Measurements from ENCODE around the gene SDHAF4.
"Not testable (repeated sequence)": the region's sequence is repeated elsewhere in the genome, so short reads cannot be mapped to it uniquely, and the experiment has no call there.

The SDHAF4 gene

GRCh38 chr6:70566751-70567382 is at the start of gene SDHAF4:
Gene SDHAF4 (plus strand): TSS chr6:70566930. CDS start chr6:70566941, 11 bp downstream.
- peak; percentile 82 for DNase-seq

- no peak for DNase-seq
Measured at GRCh38 chr6:70518723-70519122, 48.0 kb upstream of the SDHAF4 start.

- DNase-seq = no peak
Measured at GRCh38 chr6:70520575-70520974, 46.2 kb upstream of the SDHAF4 start.

- DNase-seq = no peak
Measured at GRCh38 chr6:70524721-70525286, 41.9 kb upstream of the SDHAF4 start.

DNA sequence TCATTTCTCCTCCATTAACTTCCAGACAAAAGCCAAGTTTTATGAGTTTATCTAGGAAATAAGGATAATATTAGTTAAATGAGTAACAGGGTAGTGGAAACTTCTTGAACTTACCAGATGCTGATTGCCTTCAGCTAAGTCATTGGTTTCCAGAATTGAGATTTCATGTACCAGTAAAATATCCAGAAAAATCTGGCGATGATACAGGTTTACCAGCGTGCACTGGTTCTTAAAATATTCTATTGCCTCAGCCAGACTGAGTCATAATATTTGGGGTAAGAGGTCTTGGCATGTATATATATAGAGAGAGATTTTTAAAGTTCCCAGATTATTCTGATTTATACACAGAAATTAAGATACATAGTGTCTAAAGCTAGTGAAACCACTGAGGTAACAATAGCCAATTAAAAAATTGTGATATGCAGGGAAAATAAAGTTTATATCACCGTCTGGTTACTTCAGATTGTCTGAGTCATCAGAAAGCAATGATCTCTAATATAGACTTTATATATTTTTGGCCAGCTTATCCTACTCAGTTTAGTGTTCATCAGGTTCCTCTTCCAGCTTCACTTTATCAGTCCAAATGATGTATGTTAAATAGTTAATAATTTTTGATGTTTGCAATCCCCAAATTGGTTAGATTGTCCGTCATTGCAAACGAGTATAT is 39.5 kb upstream of the SDHAF4 start:
- DNase-seq = no peak

DNA sequence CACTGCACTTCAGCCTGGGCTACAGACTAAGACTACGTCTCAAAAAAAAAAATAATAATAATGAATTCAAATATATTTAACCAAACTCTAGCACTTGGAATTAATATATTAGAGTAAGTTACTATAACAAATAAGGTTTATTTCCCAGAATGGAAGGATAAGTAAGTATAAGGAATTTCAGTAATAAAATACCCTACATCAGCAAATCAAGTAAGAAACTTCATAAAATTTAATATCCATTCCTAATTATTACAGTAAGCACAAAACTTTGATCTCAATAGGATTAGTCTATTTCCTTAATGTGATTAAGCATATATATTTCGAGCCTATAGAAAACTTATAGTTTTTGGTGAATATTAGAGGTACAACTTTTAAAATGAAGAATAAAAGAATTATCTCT is 36.7 kb upstream of the SDHAF4 start:
- DNase-seq = no peak

DNA sequence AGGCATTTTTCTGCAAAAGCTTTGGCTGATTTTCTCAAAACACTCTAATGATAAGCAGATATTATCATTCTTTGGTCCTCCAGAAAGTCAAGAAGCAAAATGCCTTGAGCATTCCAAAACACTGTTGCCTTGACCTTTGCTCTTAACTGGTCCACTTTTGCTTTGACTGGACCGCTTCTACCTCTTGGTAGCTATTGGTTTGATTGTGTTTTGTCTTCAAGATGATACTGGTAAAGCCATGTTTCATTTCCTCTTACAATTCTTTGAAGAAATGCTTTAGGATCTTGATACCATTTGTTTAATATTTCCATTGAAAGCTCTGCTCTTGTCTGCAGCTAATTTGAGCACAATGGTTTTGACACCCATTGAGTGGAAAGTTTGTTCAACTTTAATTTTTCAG is 35.6 kb upstream of the SDHAF4 start:
- DNase-seq = no peak

DNA sequence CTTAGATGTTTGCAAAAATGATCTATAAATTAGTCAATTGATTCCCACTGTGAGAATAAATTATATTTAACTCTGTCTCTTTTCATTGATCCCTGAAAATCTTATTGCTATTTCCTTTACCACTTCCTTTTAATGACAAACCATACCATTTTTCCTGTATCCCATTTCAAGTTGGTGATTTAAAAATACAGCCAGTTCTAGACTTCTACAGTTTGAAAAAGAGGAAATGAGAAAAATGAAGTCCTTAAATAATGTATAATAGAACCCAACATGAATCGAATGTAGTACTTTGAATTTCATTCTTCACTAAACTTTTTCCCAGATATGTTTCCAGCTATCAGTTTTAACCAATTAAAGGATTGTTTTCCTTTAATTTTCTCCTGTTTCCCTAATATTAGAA is 29.5 kb upstream of the SDHAF4 start:
- DNase-seq = no peak

- no peak for DNase-seq
Measured at GRCh38 chr6:70538376-70538775, 28.4 kb upstream of the SDHAF4 start.

DNA sequence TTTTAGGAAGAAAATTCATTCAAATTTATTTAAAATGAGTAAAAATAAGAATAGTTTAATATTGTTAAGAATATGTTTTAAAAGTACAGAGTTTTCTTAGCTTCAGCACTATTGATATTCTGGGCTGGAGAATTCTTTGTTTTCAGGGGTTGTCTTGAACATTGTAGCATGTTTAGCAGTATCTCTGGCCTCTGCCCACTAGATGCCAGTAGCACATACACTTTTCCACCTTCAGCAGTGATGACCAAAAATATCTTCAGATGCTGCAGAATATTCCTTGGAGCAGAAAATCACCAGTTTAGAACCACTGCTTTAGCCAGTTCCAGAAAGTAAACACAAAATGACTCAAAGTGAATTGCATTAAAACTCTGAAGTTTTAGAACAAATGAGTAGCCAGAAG is 19.4 kb upstream of the SDHAF4 start:
- DNase-seq = no peak

- DNase-seq = no peak
Measured at GRCh38 chr6:70547905-70548304, 18.8 kb upstream of the SDHAF4 start.

DNA sequence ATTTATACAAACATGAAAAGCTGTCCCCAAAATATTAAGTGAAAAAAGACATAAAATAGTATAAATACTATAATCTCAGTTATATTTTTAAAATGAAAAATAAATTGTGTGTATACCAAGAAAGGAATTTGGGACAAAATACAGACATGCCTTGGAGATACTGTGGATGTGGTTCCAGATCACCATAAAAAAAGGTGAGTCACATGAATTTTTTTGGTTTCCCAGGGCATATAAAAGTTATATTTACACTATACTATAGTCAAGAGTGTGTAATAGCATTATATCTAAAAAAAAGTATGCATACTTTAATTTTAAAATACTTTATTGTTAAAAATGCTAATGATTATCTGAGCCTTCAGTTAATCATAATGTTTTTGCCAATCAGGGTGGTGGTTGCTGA is 17.4 kb upstream of the SDHAF4 start:
- DNase-seq = no peak

DNA sequence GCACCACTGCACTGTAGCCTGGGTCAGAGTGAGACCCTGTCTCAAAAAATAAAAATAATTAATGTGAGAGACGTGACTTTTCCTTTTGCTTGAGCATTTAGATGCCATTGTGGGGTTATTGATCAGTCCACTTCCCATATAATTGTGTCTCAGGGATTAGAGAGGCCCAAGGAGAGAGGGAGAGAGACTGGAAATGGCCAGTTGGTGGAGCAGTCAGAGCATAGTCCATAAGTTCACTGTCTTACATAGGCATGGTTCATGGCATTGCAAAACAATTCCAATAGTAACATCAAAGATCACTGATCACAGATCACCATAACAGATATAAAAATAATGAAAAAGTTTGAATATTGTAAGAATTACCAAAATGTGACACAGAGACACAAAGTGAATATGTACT is 15.2 kb upstream of the SDHAF4 start:
- no peak for DNase-seq

DNA sequence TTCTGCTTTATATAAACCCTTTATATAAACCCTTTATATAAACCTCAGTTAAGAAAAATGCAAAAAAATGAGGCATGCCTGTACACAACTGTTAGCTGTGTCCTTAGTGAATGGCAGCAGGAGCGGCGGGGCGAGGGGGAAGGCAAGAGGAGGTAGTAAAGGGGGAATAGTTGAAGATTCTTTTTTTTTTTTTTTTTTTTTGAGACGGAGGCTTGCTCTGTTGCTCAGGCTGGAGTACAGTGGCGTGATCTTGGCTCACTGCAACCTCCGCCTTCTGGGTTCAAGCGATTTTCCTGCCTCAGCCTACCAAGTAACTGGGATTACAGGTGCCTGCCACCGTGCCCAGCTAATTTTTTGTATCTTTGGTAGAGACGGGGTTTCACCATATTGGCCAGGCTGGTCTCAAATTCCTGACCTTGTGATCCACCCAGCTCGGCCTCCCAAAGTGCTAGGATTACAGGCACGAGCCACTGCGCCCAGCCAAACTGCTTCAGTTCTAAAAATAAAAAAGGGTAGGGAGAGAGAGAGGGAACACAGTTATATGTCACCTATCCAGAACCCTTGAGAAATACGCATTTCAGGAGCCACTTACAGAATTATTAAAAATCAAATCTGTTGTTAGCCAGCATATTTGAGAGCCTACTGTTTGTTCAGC is 14.3 kb upstream of the SDHAF4 start:
- DNase-seq = not testable (repeated sequence)

- DNase-seq = no peak
Measured at GRCh38 chr6:70552974-70553373, 13.8 kb upstream of the SDHAF4 start.

GRCh38 chr6:70557998-70558397 is 8.7 kb upstream of the SDHAF4 start:
- no peak for DNase-seq

DNA sequence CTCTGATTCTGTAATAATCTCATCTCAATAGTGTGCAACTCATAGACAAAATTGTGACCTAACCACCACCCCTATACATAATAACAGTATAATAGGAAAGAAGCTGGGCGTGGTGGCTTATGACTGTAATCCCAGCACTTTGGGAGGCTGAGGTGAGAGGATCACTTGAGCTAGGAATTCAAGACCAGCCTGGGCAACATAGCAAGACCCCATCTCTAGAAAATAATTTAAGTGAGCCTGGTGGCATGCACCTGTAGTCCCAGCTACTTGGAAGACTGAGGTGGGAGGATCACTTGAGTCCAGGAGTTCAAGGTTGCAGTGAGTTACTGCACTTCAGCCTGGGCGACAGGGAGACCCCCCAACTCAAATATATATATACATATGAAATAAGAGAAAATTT is 4.3 kb upstream of the SDHAF4 start:
- DNase-seq = not testable (repeated sequence)

- DNase-seq = no peak
Measured at GRCh38 chr6:70563530-70563929, 3.2 kb upstream of the SDHAF4 start.

- no peak for DNase-seq
Measured at GRCh38 chr6:70574643-70575042, 7.9 kb downstream of the SDHAF4 start.

DNA sequence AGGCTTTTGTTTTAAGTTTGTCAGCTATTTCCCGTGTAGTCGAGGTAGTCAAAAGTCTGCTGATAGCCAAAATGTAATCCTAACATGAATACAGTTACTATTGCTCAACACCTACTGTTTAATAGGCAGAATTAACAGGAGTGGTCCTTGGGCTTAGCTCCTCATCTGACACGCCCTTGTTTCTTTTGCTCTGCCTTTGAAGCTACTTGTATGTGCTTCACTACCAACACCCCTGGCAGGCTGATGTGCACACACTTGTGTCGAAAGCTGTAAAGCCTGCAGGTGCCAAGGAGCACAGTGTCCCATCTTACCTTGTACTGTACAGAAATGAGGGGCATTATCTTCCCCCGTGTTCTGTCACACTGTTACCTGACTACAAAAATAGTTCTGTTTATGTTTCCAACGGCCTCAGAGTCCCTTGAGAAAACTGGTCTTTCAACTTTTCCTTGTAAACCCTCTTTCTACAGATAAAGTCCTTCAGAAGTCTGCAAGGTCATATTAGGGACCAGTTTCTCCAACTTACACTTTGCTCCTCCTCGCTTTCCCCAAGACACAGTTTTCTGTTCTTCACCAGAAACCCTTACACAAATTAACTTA is 9.3 kb downstream of the SDHAF4 start:
- no peak for DNase-seq

- no peak for DNase-seq
Measured at GRCh38 chr6:70586114-70586513, 19.4 kb downstream of the SDHAF4 start.

GRCh38 chr6:70590400-70590799 is 23.7 kb downstream of the SDHAF4 start:
- DNase-seq = no peak

GRCh38 chr6:70592391-70593117 is 25.8 kb downstream of the SDHAF4 start:
- DNase-seq = no peak
